HepG2 (cell line): Measurements from ENCODE around the gene OTOP2. TPM values are rescaled to one million over a fixed set of nuclear protein-coding genes. Genes with fewer than 3 reads are reported as not detected.

ENCODE experiments used
- ATAC-seq: fragments of 200-7000 bp; cut with Tn5 transposase; 3 replicates; pipeline ENCODE4 v1.9.1; 2020; ENCODE audit warnings: mild to moderate bottlenecking, moderate library complexity
- BruUV-seq: library from RNA; stranded (reverse); fragments of 400-500 nt; replicated peaks from 2 replicates; lab custom pipeline; 2021; lab: Mats Ljungman, UMichigan
- CTCF ChIA-PET: fragments of 300-600 bp; formaldehyde crosslinking; extraction: SDS; loops from one replicate; lab custom pipeline; 2021; ENCODE audit warnings: low total read pairs, inconsistent platforms, low intra/inter-chr PET ratio; lab: Yijun Ruan, JAX
- POLR2A ChIA-PET: fragments of 350-600 bp; sonication (Branson Sonifier 250); formaldehyde crosslinking; loops from one replicate; lab custom pipeline; 2020; ENCODE audit warnings: antibody characterized with exemption, inconsistent platforms; lab: Yijun Ruan, JAX
- DNase-seq: peaks from one replicate; pipeline ENCODE4 v3.0.0-alpha.2; 2015; ENCODE audit warnings: low spot score
- FAIRE-seq: peaks from 3 replicates; lab custom pipeline; 2011; peaks lifted over from hg19 to GRCh38; lab: Jason Lieb, UNC
- H2AFZ ChIP-seq: one replicate; pipeline ENCODE4 v1.6.1; 2011; ENCODE audit warnings: low read length, inconsistent platforms
- H3K27ac ChIP-seq: fragments of 300-600 bp; 3 replicates; pipeline ENCODE4 v1.8.0; 2011; ENCODE audit warnings: mixed run types, mild to moderate bottlenecking, mixed read lengths, low read length, inconsistent platforms; ENCODE audit not compliant: insufficient read depth; ENCODE audit errors: extremely low read length
- H3K27me3 ChIP-seq, 2 experiments: fragments of 200-600 bp in 1 of 2; 2 replicates in 1 of 2; 3 replicates in 1 of 2; pipeline versions ENCODE4 v1.6.0 to v1.8.0; 2011; ENCODE audit warnings: low read length in 2 of 2, mild to moderate bottlenecking in 2 of 2, moderate library complexity in 2 of 2, inconsistent platforms in 1 of 2; ENCODE audit not compliant: insufficient read depth in 2 of 2, control insufficient read depth in 1 of 2
- H3K36me3 ChIP-seq, 2 experiments: fragments of 200-600 bp in 1 of 2; replicated peaks in 1 of 2; 2 replicates in 1 of 2; 3 replicates in 1 of 2; pipeline versions ENCODE4 v1.5.1 to v1.8.0; 2011; ENCODE audit warnings: low read length in 2 of 2, inconsistent platforms in 1 of 2; ENCODE audit not compliant: insufficient read depth in 2 of 2, control insufficient read depth in 1 of 2
- H3K4me1 ChIP-seq: 2 replicates; pipeline ENCODE4 v1.5.1; 2012; ENCODE audit warnings: low read length, inconsistent platforms; ENCODE audit not compliant: insufficient read depth
- H3K4me2 ChIP-seq: 2 replicates; pipeline ENCODE4 v1.6.0; 2011; ENCODE audit warnings: low read depth, low read length, inconsistent platforms
- H3K4me3 ChIP-seq, 3 experiments: fragments of 200-600 bp in 1 of 3; sonication (generic), shearing (Covaris generic) in 1 of 3; replicated peaks in 1 of 3; 2 replicates each; pipeline ENCODE4 v1.5.1; 2011 to 2016; ENCODE audit warnings: low read length in 3 of 3, inconsistent platforms in 2 of 3, low read depth in 2 of 3, mild to moderate bottlenecking in 2 of 3, control low read depth in 1 of 3, mixed read lengths in 1 of 3; ENCODE audit not compliant: insufficient read depth in 1 of 3
- H3K79me2 ChIP-seq: one replicate; pipeline ENCODE4 v1.6.1; 2011; ENCODE audit warnings: low read length, inconsistent platforms; ENCODE audit not compliant: insufficient read depth
- H3K9ac ChIP-seq: 2 replicates; pipeline ENCODE4 v1.6.0; 2011; ENCODE audit warnings: mild to moderate bottlenecking, low read depth, low read length, inconsistent platforms; ENCODE audit not compliant: insufficient read depth
- H3K9me3 ChIP-seq: 2 replicates; pipeline ENCODE4 v1.5.1; 2012; ENCODE audit warnings: mild to moderate bottlenecking, low read length
- H4K20me1 ChIP-seq: 2 replicates; pipeline ENCODE4 v1.6.0; 2011; ENCODE audit warnings: inconsistent platforms, mild to moderate bottlenecking, low read length, moderate library complexity; ENCODE audit not compliant: insufficient read depth
- ATF7 ChIP-seq, 2 experiments: fragments of 450-650 bp in 1 of 2; sonication (generic) in 1 of 2; formaldehyde crosslinking in 1 of 2; IDR thresholded peaks; 2 replicates each; pipeline versions ENCODE4 v1.4.0 to v1.6.1; 2016 to 2020; ENCODE audit warnings: antibody characterized with exemption in 1 of 2, mild to moderate bottlenecking in 1 of 2, missing genetic modification reagents in 1 of 2
- EP300 ChIP-seq, 3 experiments: sonication (generic) in 1 of 3; formaldehyde crosslinking in 1 of 3; IDR thresholded peaks; 2 replicates each; pipeline versions ENCODE4 v1.5.1 to v1.6.1; 2011 to 2020; ENCODE audit warnings: low read depth in 2 of 3, low read length in 2 of 3, borderline replicate concordance in 1 of 3, improper control_type of control experiment in 1 of 3, mild to moderate bottlenecking in 1 of 3, missing genetic modification reagents in 1 of 3, moderate library complexity in 1 of 3
- FOXA3 ChIP-seq: IDR thresholded peaks from 2 replicates; pipeline ENCODE4 v1.6.1; 2016; ENCODE audit warnings: missing genetic modification reagents, missing compliant biosample characterization
- ZBTB38 ChIP-seq: sonication (generic); formaldehyde crosslinking; IDR thresholded peaks from 2 replicates; pipeline ENCODE4 v1.5.1; 2020; ENCODE audit warnings: mild to moderate bottlenecking, missing genetic modification reagents
- ZNF713 ChIP-seq: sonication (generic); formaldehyde crosslinking; IDR thresholded peaks from 2 replicates; pipeline ENCODE4 v1.4.0; 2020; ENCODE audit warnings: mild to moderate bottlenecking, missing genetic modification reagents
- WGBS: methylation state at CpG from one replicate; pipeline ENCODE4 v1.1.6; 2017; ENCODE audit warnings: low lambda C conversion rate; 5-methylcytosine and 5-hydroxymethylcytosine counted together
- in situ Hi-C: cut with HindIII; loops from 2 replicates; pipeline ENCODE4 v1.10.0; 2017; ENCODE audit warnings: low pct_unique_long_range_greater_than_20kb; ENCODE audit not compliant: extremely low pct_ligation_motif_present
- intact Hi-C: fragments of 100-400 bp; cut with micrococcal nuclease; formaldehyde crosslinking; loops from one replicate; pipeline ENCODE4 v1.10.0; 2022; ENCODE audit not compliant: unreplicated experiment
- polyA plus RNA-seq, 8 experiments: library from polyadenylated mRNA; depleted of rRNA in 3 of 8; stranded (reverse) in 7 of 8; unstranded in 1 of 8; fragments of >200 nt; fragmentation: Illumina TruSeq in 4 of 8; extraction: Trizol in 4 of 8; gene quantifications; 2 replicates each; pipeline versions ENCODE4 v1.2.1 to v1.2.3, GENCODE V29; 2011 to 2016; ENCODE audit warnings: low read depth in 4 of 8, missing spikeins in 1 of 8, mixed read lengths in 1 of 8; ENCODE audit not compliant: insufficient read depth in 1 of 8
- total RNA-seq, 5 experiments: library from RNA; depleted of rRNA; stranded (reverse); fragments of >200 nt; fragmentation: Illumina TruSeq; extraction: Trizol; gene quantifications; 2 replicates each; pipeline ENCODE4 v1.2.3, GENCODE V29; 2016; ENCODE audit warnings: low read depth in 1 of 5

Gene OTOP2
- total and polyA plus RNA-seq, 2 of the 13 experiments (the other 11 are each of a cell fraction or from before 2014, with no cell fraction given), result not detected

DNA sequence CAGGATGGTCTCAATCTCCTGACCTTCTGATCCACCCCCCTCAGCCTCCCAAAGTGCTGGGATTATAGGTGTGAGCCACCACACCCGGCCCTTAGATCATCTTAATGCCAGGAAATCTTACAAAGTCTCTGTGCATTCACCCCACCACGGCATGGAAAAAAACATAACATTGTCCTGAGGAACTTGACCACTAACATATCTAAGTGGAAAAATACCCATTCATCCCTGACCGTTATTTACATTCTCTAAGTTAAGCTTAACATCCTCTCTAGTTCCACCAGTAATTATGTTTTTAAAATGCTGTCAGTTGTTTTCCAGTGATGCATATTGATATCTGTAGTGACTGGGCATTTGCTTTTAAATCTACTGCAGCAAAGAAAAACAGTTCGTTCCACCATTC is 51.9 kb downstream of the OTOP2 start:
- CTCF ChIA-PET, result no interaction called here
- 3% methylated on average over 4 of the region's 4 CpGs for WGBS
- Histone ChIP-seq H3K4me2 (no peak overlapping the region), H3K27ac (no peak overlapping the region), H3K27me3 (peaks cover 3 to 55% of the 10 kb centered on the region in 2 experiments; a peak in 4 of 5 replicates), H3K4me3 (no peak overlapping the region)
- intact Hi-C loops, result no loop called here
- in situ Hi-C loops, result no loop called here
- BruUV-seq, result no TSS peak
- TF ChIP-seq EP300 (IDR thresholded peaks at IDR 0.05; ENCODE audit: low read depth in 2 of 2, low read length in 2 of 2) (peak in 1 of 2 experiments; percentile 57; a peak in 1 of 4 replicates), EP300 (CRISPR knock-in tag; IDR thresholded peaks at IDR 0.05; ENCODE audit: borderline replicate concordance) (no peak), ZNF713 (CRISPR knock-in tag) (no peak), FOXA3 (CRISPR knock-in tag) (0 out of 2 replicates have a peak, but pooled peaks have one; percentile 7)
- TF ChIP-seq, all 625 proteins: peak for 2
- POLR2A ChIA-PET, result no interaction called here
- Histone ChIP-seq H3K4me1 (peaks cover 36% of the 10 kb centered on the region), H4K20me1 (no peaks in the 10 kb centered on the region), H3K79me2 (no peaks in the 10 kb centered on the region), H3K9me3 (no peaks in the 10 kb centered on the region), H3K36me3 (no peaks in the 10 kb centered on the region), H3K9ac (no peak overlapping the region), H2AFZ (no peak overlapping the region)
- ATAC-seq (no peak), DNase-seq (no peak), FAIRE-seq (no peak)

DNA sequence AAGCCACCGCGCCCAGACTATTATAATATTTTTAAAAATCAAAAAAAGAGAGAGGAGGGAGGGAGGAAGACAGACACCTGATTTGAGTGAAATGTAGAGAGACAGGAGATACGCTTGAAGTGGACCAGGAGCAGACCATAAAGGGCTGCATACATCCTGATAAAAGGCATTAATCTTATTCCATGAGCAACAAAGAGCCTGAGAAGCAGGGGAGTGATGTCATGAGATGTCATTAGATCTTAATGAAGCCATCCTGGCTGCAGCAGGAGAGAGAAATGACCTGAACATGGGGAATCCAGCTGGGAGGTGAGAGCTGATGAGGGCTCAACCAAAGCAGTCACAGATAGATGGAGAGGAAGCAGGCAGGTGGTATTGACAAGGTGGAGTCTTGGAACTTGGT is 53.7 kb downstream of the OTOP2 start:
- CTCF ChIA-PET, result no interaction called here
- in situ Hi-C loops, result no loop called here
- Histone ChIP-seq H3K27ac (no peak overlapping the region), H3K4me1 (peaks cover 38% of the 10 kb centered on the region)
- TF ChIP-seq ZBTB38 (CRISPR knock-in tag) (no peak), ATF7 (IDR thresholded peaks at IDR 0.05) (0 out of 2 replicates have a peak, but pooled peaks have one; percentile 31), ATF7 (CRISPR knock-in tag; IDR thresholded peaks at IDR 0.05) (no peak)
- TF ChIP-seq, all 625 proteins: peak for 1
- H3K79me2 ChIP-seq, result no peaks in the 10 kb centered on the region
- no peak overlapping the region for H3K4me3 ChIP-seq
- H3K36me3 ChIP-seq, result no peaks in the 10 kb centered on the region
- peaks cover 2 to 45% of the 10 kb centered on the region in 2 experiments; a peak in 4 of 5 replicates for H3K27me3 ChIP-seq
- FAIRE-seq (no peak), ATAC-seq (no peak), DNase-seq (no peak)
- H3K4me2 ChIP-seq, result no peak overlapping the region
- 41% methylated on average over 3 of the region's 3 CpGs for WGBS
- intact Hi-C loops, result no loop called here
- no peak overlapping the region for H3K9ac ChIP-seq
- H4K20me1 ChIP-seq, result no peaks in the 10 kb centered on the region
- H3K9me3 ChIP-seq, result no peaks in the 10 kb centered on the region
- no peak overlapping the region for H2AFZ ChIP-seq
- no TSS peak for BruUV-seq
- POLR2A ChIA-PET, result interaction anchor here (0.6 kb wide), 1 partner anchor 32 kb away, joined by 3 read pairs; no protein-coding TSS in a partner anchor
